ENCODE data around the gene PRC1. TPM values are rescaled to one million over a fixed set of nuclear protein-coding genes. Genes with fewer than 3 reads are reported as not detected.
"Not testable (repeated sequence)": the region's sequence is repeated elsewhere in the genome, so short reads cannot be mapped to it uniquely, and the experiment has no call there.

PRC1 gene
- total RNA-seq, 2 donors from 2014 or later, result 115 to 233 TPM

DNA sequence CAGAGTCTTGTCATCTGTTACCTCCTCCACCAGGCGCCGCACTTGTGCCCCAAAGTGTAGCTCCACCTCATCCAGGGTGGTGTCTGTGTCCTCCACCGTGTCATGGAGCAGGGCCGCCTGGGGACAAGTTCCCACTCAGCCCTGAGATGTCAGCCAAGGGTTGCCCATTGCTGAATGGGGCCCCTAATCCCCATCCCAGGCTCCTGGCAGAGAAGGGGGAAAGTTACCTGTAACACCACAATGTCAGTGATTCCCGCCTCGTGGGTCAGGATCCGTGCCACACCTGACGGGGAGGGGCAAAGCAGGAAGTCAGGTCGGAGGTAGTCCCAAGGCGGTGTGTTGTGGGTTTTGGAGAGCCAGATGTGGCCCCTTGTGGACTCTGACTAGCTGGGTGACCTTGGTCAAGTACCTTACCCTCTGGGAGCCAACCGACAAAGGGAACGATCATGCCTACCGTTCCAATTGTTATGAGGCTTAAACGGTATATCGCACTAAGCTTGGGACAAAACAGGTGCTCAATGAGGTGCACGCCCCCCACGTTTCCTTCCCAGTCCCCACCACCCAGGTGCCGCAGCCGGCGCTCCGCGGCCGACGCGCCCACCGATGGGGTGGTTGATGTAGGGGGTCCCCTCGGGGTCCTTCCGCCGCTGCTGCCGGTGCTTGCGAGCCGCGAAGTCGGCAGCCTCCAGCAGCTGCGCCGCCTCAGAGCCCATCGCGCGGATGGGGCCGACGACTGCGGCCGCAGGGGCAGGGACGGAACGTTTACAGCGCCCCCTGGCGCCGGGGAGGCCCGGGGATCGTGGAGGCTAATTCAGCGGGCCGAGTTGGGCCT, 62.3 kb downstream of the PRC1 start, which contains the start of gene HDDC3:
Gene HDDC3, minus strand, starts transcription at position 722 of the 832 bp plus-strand sequence. Its CDS starts 9 bp downstream, at position 713.
- H3K36me3 Mint-ChIP-seq, result peaks cover 29 to 32% of the 10 kb centered on the region in 2 donors
- no peaks in the 10 kb centered on the region for H3K9me3 Mint-ChIP-seq
- DNase-seq (ENCODE audit: low spot score in 2 of 2) (peak; percentile 87 to 98), ATAC-seq (peak; percentile 57 to 64)
- H3K27ac Mint-ChIP-seq, result peak within 1 kb of the TSS; percentile 99

DNA sequence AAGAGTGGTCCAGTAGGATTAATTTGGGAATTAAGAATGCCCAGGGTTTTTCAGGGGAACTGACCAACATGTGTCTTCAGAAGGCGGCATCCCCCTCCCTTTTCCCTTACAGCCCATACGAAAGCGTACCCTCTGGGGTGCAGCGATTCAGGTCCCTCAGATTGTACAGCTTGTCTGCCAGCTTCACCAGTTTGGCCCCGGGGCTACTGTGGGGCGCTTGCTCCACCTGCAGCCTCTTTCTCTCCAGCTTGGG, 62.8 kb downstream of the PRC1 start:
- peak overlapping the region; percentile 99 for H3K27ac Mint-ChIP-seq
- ATAC-seq (no peak), DNase-seq (ENCODE audit: low spot score in 2 of 2) (no peak)
- H3K36me3 Mint-ChIP-seq, result peaks cover 25 to 31% of the 10 kb centered on the region in 2 donors
- no peaks in the 10 kb centered on the region for H3K9me3 Mint-ChIP-seq

DNA sequence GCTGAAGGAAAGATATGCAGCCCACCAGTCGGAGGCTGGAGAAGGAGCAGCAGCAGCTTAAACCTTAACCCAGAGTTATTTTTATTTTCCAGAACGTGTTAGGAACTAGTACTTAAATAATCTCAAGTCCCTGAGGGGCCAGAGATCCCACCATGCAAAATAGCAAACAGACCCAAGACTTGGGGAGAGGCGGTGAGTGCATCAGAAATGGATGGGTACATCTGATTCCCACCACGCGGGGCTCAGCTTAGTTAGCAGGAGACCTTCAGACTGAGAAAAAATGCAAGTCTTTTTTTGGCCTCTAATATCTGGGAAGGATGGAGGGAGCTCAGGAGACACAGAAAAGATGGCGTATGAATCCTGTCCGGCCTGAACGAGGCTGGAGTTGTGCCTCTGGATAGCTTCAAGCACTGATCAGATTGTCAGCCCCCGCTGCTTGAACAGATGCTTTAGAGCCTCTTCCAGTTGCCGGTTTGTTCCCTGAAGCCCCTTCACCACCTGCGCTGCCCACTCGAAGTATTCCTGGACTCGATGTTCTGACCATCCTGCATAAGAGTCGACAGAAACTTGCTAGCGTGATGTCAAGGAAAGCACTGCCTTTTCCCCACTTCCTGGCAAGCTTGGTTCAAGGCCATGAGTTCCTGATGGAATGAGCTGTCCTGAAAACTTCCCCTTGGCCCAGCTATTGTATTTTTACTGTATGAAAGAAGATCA, 63.3 kb downstream of the PRC1 start:
- Mint-ChIP-seq H3K27ac (peak overlapping the region; percentile 98 to 99), H3K9me3 (no peaks in the 10 kb centered on the region), H3K36me3 (peaks cover 20 to 26% of the 10 kb centered on the region in 2 donors)
- DNase-seq (ENCODE audit: low spot score in 2 of 2) (no peak), ATAC-seq (no peak)

DNA sequence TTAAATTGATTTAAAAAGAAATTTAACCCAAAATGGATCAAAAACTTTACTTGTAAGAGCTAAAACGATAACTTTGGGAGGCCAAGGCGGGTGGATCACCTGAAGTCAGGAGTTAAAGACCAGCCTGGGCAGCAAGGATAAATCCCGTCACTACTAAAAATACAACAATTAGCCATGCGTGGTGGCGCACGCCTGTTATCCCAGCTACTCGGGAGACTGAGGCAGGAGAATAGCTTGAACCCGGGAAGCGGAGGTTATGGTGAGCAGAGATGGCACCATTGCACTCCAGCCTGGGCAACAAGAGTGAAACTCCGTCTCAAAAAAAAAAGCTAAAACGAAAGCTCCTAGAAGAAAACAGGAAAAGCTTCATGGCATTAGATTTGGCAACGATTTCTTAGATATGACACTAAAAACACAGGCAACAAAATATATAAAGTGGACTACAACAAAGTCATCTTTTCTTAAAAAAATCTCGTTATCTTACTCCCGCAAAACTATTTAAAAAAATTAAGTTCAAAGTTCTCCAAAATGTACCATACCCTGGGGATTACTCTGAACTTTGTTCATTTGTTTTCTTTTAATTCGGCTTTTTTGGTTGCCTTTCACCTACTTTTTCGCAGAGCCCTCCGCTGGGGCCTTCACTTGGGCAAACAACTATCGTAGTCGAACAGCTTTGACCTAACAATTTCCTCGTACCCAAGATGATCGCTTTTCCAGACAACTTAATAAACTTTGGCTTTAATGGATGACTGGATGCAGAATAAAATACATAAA, 64.9 kb downstream of the PRC1 start:
- DNase-seq (ENCODE audit: low spot score in 2 of 2) (no peak), ATAC-seq (no peak)
- H3K9me3 Mint-ChIP-seq, result no peaks in the 10 kb centered on the region
- peak overlapping the region; percentile 98 to 99 for H3K27ac Mint-ChIP-seq
- H3K36me3 Mint-ChIP-seq, result peaks cover 18 to 25% of the 10 kb centered on the region in 2 donors

DNA sequence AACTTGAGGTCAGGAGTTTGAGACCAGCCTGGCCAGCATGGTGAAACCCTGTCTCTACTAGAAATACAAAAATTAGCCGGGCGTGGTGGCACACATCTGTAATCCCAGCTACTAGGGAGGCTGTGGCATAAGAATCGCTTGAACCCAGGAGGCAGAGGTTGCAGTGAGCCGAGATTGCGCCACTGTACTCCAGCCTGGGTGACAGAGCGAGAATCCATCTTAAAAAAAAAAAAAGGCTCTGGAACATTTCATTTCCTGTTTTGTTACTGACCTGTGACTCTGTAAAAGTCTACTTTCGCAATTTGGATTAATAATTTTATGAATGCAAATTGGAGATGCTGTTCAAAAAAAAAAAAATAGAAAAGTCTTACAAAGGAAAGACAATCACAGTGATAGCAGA, 66.2 kb downstream of the PRC1 start:
- H3K9me3 Mint-ChIP-seq; H3K27ac Mint-ChIP-seq; ATAC-seq; DNase-seq (ENCODE audit: low spot score in 2 of 2): not testable (repeated sequence)
- peaks cover 18 to 25% of the 10 kb centered on the region in 2 donors for H3K36me3 Mint-ChIP-seq

DNA sequence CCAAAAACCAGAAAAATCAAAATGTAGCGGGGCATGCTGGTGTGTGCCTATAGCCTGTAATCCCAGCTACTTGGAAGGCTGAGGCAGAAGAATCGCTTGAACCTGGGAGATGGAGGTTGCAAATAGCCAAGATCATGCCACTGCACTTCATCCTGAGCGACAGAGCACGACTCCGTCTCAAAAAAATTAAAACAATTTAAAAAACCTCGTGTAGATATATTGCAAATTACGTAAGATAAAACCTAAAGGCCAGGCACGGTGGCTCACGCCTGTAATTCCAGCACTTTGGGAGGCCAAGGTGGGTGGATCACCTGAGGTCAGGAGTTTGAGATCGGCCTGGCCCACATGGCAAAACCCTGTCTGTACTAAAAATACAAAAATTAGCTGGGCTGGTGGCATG, 67.6 kb downstream of the PRC1 start:
- H3K9me3 Mint-ChIP-seq; DNase-seq (ENCODE audit: low spot score in 2 of 2): not testable (repeated sequence)
- H3K36me3 Mint-ChIP-seq, result peaks cover 16 to 23% of the 10 kb centered on the region in 2 donors

DNA sequence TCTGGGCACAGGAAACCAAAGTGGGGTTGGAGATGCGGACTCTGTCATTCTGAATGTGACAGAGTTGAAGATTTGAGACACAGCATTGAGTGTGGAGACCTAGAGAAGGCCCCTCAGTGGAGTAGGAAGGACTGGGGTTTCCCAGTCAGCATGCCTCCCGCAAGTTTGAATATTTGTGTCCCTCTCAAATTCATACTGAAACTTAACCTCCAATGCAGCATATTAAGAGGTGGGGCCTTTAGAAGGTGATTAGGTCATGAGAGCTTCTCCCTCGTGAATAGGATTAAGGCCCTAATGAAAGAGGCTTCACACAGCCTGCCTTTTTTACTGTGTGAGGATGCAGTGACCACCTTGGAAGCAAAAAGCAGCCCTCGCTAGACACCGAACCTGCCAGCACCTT, 70.0 kb downstream of the PRC1 start:
- Mint-ChIP-seq H3K36me3 (peaks cover 6 to 11% of the 10 kb centered on the region in 2 donors), H3K9me3 (no peaks in the 10 kb centered on the region), H3K27ac (peak overlapping the region in 1 of 2 donors; percentile 44)
- ATAC-seq, result peak; percentile 39 to 51
- no peak for DNase-seq (ENCODE audit: low spot score in 2 of 2)

More for the DNA sequence above, 67.6 kb downstream of the PRC1 start:
- ATAC-seq, result not testable (repeated sequence)
- H3K27ac Mint-ChIP-seq, result peak overlapping the region in 1 of 2 donors; percentile 36

DNA sequence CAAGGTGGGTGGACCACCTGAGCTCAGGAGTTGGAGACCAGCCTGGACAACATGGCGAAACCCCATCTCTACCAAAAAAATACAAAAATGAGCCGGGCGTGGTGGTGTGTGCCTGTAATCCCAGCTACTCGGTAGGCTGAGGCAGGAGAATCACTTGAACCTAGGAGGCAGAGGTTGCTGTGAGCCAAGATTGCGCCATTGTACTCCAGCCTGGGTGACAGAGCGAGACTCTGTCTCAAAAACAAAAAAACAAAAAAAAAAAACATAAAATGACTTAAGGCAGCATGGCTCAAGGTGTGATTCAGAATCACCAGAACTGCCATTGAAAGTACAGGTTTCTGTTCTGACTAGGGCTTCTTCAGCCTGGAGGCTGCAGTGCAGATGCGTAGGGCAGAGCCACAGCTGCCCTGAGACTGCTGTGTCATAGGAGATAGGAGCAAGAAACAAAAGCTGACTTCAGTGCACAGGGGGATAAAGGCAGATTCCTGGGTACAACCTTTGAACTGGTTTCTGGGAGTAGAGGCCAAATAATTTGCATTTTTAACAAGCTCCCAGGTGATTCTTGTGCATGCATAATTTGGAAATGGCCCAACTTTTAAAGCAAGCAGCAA, 71.5 kb downstream of the PRC1 start:
- not testable (repeated sequence) for H3K9me3 Mint-ChIP-seq
- ATAC-seq, result peak; percentile 90 to 99
- H3K27ac Mint-ChIP-seq, result peak overlapping the region; percentile 17 to 74
- peaks cover 12% of the 10 kb centered on the region in 2 donors for H3K36me3 Mint-ChIP-seq
- peak in 1 of 2 donors; percentile 60 for DNase-seq (ENCODE audit: low spot score in 2 of 2)

DNA sequence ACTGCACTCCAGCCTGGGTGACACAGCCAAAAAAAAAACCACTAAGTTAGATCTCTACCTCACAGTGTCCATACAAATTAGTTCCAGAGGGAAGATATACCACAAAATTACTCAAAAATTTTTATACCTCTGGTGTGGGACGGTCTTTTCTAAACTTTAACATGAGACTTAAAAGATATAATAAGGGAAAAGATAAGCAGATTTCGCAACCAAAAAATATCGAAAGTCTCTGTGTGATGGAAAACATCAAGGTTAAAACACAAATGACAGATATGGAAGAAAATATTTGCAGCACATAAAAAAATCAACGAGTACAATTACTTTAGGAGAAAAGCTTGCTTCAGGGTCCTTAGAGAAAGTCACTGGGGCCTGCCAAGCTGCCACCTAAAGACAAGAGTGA, 72.4 kb downstream of the PRC1 start:
- no peak for DNase-seq (ENCODE audit: low spot score in 2 of 2)
- Mint-ChIP-seq H3K36me3 (peaks cover 12 to 21% of the 10 kb centered on the region in 2 donors), H3K27ac (peak overlapping the region; percentile 17 to 65), H3K9me3 (no peaks in the 10 kb centered on the region)
- ATAC-seq, result no peak

DNA sequence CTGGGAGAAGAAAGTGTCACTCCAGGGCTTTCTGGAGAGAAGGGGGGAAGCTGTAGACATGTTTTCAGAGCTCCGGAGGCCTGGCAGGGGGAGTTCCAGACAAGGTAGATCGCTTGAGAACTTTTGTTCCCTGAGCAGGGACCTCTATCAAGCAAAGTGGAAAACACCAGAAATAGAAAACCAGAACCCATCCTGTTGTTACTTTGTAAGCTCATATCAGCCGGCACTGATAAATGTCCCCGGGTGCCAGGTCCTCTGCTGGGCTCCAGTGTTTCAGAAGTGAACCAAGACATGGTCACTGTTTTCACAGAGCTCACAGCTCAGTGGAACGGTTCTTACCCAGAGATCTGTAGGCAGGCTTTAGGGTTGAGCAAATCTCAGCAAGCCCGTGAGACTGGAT, 75.5 kb downstream of the PRC1 start:
- ATAC-seq, result no peak
- no peak for DNase-seq (ENCODE audit: low spot score in 2 of 2)
- no peaks in the 10 kb centered on the region for H3K9me3 Mint-ChIP-seq
- H3K36me3 Mint-ChIP-seq, result peaks cover 12 to 21% of the 10 kb centered on the region in 2 donors
- H3K27ac Mint-ChIP-seq, result peak overlapping the region in 1 of 2 donors; percentile 81

DNA sequence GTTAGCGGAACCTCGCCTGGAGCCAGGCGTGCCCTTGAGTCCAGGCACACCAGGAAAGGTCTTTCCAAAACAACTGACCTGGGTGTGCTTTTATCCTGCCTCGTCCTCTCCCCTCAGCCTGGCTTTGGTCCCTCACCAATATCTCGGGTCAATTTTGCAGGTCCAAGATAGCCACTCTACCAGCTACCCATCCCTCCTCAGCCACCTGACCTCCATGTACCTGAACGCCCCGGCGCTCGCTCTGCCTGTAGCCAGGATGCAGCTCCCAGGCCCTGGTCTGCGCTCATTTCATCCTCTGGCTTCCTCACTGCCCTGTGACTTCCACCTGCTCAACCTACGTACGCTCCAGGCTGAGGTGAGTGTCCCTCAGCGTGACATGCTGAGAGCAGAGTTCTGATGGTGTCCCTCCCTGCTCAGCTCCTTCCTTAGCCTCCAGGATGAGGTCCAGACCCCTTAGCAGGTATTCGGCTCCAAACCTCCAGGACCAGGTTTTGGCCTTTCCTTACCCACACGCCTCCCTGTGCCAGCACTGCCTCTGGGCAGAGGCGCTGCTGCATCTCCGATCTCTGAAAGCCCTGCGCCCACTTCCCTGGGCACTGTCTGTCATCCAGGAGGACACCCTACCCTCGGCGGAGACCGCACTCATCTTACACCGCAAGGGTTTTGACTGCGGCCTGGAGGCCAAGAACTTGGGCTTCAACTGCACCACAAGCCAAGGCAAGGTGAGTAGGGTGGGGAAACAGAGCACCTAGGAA, 76.1 kb downstream of the PRC1 start:
- no peak for ATAC-seq
- H3K9me3 Mint-ChIP-seq, result no peaks in the 10 kb centered on the region
- peaks cover 13 to 21% of the 10 kb centered on the region in 2 donors for H3K36me3 Mint-ChIP-seq
- no peak for DNase-seq (ENCODE audit: low spot score in 2 of 2)
- peak overlapping the region in 1 of 2 donors; percentile 81 for H3K27ac Mint-ChIP-seq

DNA sequence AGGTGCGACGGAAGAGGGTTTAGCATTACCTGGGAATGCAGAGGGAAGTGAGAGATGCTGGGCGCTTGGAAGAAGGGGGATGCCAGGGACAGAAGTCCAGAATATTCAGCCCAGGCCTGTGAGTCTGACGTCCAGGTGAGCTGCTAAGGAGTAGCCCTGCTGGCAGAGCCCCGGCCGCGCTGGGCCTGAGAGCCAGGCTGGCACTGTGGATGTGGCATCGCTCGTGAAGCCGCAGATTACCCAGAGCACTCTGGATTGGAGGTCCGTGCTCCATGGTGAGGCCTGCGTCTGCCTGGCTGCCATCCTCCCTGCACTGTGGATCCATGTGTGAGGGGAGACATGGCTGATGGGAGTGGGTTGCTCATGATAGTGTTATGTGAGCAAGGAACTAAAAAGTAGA, 76.8 kb downstream of the PRC1 start:
- no peak for DNase-seq (ENCODE audit: low spot score in 2 of 2)
- Mint-ChIP-seq H3K36me3 (peaks cover 16 to 21% of the 10 kb centered on the region in 2 donors), H3K27ac (peak overlapping the region in 1 of 2 donors; percentile 91), H3K9me3 (no peaks in the 10 kb centered on the region)
- no peak for ATAC-seq

DNA sequence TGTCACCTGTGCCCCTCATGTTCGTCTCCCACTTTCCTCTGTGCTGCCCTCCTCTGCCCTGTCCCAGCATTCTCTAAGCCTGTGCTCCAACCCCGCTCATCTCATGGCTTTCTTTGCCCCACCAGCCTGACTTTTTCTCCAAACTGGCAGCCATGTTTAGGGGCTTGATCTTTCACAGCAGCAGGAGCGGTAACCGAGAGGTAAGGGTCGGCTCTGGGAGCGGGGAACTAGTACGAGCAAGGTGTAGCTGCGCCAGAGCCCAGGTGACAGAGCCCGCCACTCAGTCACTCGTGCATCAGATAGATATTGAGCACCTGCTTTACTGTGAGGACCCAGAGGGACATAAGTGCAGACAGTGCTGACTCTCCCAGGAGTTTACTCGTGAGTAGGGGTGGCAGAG, 77.9 kb downstream of the PRC1 start:
- H3K9me3 Mint-ChIP-seq, result no peaks in the 10 kb centered on the region

More for the DNA sequence above, 77.9 kb downstream of the PRC1 start:
- Mint-ChIP-seq H3K36me3 (peaks cover 16 to 21% of the 10 kb centered on the region in 2 donors), H3K27ac (no peak overlapping the region)
- ATAC-seq (no peak), DNase-seq (ENCODE audit: low spot score in 2 of 2) (no peak)

Data from activated naive CD4-positive, alpha-beta T cell treated with anti-CD3 and anti-CD28 coated beads, Interleukin-2, amount 50 U/mL, for 72 hours (primary cell).